ENCODE data around the gene BCAR1. TPM values are rescaled to one million over a fixed set of nuclear protein-coding genes. Genes with fewer than 3 reads are reported as not detected.
"Not testable (repeated sequence)": the region's sequence is repeated elsewhere in the genome, so short reads cannot be mapped to it uniquely, and the experiment has no call there.

BCAR1 gene
- total RNA-seq, 1 donor = 0.10 TPM

DNA sequence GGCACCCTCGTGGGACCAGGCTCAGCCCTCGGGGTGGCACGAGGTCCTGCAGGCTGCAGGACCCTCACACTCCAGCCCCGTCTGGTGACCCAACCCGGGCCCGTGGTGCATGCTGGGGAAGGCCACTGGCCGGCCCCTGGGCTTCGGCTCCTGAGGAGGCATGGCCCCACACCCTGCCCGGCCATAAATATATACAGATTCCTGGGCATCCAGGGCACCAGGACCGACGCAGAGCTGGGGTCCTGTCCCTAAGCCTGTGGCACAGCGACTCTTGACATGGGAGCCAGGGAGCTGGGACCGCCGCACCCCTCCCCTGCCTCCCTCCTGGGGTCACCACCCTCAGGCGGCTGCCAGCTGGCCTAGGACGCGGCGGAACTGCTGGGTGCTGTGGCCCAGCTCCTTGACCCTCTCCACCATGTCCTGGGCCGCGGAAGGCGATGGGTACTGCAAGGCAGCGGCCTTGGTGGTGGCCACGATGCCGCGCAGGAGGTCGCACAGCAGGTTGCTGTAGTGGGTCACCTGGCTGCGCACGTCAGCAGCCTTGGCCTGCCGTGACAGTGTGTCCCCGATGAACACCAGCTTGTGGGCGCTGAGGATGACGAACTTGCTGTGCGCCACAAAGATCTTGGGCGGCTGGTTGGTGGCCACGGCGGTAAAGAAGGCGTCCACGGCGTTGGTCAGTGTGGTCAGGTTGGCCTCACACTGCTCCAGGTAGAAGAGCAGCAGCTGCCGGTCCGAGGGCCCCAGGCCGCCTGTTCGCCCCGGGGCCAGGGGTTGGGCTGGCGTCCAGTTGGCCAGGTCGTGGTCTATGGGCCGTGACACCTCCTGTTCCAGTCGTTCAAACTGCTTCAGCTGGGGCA, 22.0 kb downstream of the BCAR1 start:
- no peaks in the 10 kb centered on the region for H3K27me3 ChIP-seq (ENCODE audit: insufficient read depth, low read length)

DNA sequence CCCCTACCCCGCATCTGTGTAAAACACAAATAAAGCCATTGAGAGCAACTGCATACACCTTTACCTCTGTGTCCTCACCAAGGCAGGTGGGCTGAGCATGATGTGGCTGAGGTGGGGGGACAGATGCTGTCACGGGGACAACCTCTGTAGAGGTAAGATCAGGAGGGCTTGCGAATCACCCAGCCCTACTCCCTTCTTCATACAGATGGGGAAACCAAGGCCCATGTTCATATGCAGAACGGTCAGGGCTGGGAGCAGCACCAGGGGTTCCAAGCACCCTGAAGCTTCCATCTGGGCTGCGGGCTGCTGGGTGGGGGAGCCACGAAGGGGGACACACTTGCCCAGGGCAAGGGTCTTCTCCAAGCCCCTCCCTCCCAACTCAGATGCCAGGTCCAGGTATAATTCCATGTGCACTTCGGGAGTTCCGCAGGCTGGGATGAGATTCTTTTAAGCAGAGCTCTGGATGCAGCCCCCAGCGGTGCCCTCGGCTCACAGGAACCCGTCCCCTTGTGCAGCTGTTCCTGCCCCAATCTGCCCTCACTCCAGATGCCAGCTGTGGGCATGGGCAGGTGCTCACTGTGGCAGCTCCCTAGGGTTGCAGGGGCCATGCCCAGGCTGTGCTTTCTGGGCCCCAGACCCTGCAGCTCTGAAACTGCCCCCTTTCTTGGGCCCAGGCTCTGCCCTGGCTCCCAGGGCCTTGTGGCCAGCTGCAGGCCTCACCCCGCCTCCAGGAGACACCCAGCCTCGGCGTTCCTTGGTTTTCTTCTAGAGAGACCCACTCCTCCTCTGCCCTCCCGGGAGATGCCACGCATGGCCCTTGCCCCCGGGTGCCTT, 23.1 kb downstream of the BCAR1 start:
- no peaks in the 10 kb centered on the region for H3K9me3 ChIP-seq (ENCODE audit: low read depth, low read length)
- H3K4me3 ChIP-seq (ENCODE audit: low read length) = no peak overlapping the region
- H3K4me1 ChIP-seq (ENCODE audit: insufficient read depth, low read length) = no peaks in the 10 kb centered on the region
- no peaks in the 10 kb centered on the region for H3K27me3 ChIP-seq (ENCODE audit: insufficient read depth, low read length)

More for the DNA sequence above, 22.0 kb downstream of the BCAR1 start:
- H3K4me3 ChIP-seq (ENCODE audit: low read length) = no peak overlapping the region
- H3K9me3 ChIP-seq (ENCODE audit: low read depth, low read length) = no peaks in the 10 kb centered on the region
- no peaks in the 10 kb centered on the region for H3K4me1 ChIP-seq (ENCODE audit: insufficient read depth, low read length)

DNA sequence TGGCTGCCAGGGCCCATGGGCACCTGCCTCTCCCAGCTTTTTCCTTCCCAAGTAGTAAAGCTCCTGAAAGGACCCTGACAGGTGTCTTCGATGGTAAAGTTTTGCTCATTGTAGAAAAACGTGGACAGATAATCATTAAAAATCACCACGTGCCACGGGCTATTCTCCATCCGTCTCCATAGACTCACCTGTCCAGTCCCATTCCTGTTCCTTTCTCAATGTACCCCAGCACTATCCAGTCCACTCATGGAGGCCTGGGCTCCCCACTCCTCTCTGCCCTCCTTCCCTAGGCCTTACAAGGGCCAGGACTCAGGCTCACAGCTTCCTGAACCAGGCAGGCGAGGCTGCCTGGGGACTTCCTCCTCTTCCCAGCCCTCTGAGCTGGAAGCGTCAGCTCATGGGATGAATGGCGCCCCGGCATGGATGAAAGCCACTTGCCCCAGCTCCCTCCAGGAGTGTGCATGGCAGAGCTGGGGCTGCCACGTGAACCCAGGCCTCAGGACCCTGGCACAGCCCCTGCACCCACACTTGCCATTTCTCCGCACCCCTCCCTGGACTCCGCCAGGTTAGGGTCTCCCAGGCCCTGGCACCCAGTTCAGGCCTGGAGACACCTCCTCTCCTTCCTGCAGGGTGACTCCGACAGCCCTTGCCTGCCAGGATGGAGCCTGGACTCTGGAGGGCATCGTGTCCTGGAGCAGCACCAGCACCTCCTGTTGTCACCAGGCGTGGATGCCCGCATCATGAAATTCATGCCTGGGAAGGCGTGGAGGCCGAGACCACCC, 23.9 kb downstream of the BCAR1 start:
- H3K4me3 ChIP-seq (ENCODE audit: low read length) = no peak overlapping the region
- H3K4me1 ChIP-seq (ENCODE audit: insufficient read depth, low read length) = no peaks in the 10 kb centered on the region
- H3K27me3 ChIP-seq (ENCODE audit: insufficient read depth, low read length) = no peaks in the 10 kb centered on the region
- H3K9me3 ChIP-seq (ENCODE audit: low read depth, low read length) = no peaks in the 10 kb centered on the region

DNA sequence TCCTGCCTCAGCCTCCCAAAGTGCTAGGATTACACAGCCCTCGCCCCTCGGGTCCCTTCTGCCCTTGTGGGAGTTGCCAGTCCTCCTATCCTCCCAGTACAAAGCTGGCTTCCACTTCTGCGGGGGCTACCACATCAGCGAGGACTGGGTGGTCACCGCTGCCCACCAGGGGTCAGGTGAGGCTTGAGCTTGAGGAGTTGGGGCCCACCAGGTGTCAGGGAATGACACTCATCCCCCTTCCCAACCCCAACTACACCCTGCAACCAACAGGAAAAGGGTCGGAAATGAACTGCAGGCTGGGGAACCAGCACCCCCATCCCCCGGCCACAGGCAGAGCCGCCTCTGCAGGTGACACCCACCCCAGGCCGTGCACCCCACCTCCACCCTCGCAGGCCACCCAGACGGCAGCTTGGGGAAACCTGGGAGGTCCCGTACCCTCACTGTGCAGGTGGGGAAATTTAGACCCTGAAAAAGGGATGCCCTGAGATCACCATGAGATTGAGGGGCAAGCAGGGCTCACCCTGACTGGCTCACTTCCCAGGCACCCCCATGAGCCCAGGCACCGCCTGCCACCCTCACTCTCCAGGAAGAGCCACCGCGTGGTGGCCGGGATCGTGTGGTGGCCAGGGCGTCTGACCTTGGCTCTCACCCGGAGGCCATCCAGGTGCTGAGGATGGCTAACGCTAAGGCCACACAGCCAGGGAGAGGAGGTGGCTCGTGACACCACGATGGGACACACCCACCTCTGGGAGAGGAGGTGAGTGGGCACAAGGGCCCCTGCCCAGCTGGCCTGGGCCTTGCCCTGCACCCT, 24.7 kb downstream of the BCAR1 start:
- H3K4me1 ChIP-seq (ENCODE audit: insufficient read depth, low read length) = no peaks in the 10 kb centered on the region
- no peak overlapping the region for H3K4me3 ChIP-seq (ENCODE audit: low read length)
- H3K9me3 ChIP-seq (ENCODE audit: low read depth, low read length) = no peaks in the 10 kb centered on the region
- no peaks in the 10 kb centered on the region for H3K27me3 ChIP-seq (ENCODE audit: insufficient read depth, low read length)

DNA sequence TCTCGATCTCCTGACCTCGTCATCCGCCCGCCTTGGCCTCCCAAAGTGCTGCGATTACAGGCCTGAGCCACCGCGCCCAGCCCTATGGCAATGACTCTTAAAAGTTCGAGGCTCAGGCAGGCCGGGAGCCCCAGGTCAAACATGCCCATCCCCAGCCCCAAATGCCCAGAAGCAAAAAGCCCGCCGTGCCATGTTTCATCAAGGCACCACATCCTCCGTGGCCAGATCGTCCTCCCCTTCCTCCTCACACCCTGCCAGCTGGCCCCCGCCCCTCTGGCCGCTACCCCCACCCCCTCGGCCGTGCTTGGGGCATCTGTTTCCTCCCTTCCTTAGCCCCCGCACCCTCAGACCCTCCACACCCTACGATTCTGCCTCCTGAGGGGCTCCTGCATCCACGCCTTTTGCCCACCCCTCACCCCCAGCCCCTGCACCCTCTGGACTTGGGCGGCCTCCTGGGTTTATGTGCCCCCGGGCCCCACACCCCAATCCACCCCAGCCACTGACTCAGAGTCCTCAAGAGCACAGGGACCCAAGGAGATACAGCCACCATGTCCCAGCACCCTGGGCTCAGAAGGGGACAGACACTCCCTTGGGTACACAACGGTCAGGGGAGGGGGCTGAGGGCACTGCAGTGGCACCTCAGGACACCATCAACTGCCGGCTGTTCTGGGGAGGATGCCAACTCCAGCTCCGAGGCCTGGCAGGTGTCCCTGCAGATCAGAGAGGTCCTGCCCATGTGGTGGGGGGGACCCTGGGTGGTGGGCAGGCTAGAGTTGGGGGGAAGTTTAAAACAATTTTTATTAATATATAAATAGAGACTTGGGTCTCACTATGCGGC, 25.5 kb downstream of the BCAR1 start:
- H3K4me1 ChIP-seq (ENCODE audit: insufficient read depth, low read length) = no peaks in the 10 kb centered on the region
- H3K9me3 ChIP-seq (ENCODE audit: low read depth, low read length) = no peaks in the 10 kb centered on the region
- H3K4me3 ChIP-seq (ENCODE audit: low read length) = no peak overlapping the region
- H3K27me3 ChIP-seq (ENCODE audit: insufficient read depth, low read length) = no peaks in the 10 kb centered on the region

DNA sequence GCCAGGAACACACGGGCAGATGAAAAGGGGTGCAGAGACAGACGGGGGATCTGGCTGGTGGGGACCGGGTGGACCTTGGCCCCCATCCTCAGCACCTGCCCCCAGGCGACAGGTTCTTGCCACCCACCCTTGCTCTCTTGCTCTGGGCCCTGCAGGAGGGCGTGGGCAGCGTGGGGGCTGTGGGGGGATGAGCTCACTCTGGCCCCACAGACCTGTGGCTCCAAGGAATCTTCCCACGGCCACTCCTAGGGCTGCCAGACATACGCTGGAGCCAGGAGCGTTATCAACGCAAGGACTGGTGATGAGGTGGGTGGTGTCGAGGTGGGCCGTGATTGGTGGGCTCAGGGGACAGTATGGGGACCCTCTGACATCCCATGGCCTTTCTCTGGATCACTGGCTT, 26.3 kb downstream of the BCAR1 start:
- no peaks in the 10 kb centered on the region for H3K27me3 ChIP-seq (ENCODE audit: insufficient read depth, low read length)
- H3K9me3 ChIP-seq (ENCODE audit: low read depth, low read length) = no peaks in the 10 kb centered on the region

DNA sequence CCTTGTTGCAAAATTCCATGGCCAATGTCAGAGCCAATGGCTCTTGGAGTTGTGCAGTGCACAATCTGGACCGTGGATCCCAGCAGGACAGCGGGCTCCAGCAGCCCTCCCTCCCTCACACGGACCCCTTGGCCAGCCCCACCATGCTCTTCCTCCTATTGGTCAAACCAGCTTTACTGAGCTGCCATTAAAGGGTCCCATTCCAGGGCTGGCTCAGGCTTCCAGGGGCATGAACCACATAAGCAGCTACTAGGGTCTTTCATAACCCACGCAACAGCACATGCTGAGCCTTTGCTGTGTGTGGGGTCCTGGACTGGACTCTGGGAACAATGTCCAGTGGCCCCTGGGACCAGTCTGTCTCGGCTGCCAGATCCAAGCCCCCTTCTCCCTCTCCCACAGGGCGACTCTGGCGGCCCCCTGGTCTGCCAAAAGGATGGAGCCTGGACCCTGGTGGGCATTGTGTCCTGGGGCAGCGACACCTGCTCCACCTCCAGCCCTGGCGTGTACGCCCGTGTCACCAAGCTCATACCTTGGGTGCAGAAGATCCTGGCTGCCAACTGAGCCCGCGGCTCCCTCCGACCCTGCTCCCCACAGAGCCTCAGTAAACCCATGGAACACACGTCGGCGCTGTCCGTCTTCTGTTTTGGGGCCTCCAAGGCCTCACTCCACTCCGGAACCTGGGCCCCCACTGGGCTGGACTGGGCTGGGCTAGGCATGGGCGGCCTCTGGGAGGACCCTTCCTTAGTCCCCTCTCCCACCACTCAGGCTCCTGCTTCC, 26.9 kb downstream of the BCAR1 start:
- H3K9me3 ChIP-seq (ENCODE audit: low read depth, low read length) = no peaks in the 10 kb centered on the region
- no peaks in the 10 kb centered on the region for H3K27me3 ChIP-seq (ENCODE audit: insufficient read depth, low read length)
- H3K4me1 ChIP-seq (ENCODE audit: insufficient read depth, low read length) = no peaks in the 10 kb centered on the region

More for the DNA sequence above, 26.3 kb downstream of the BCAR1 start:
- Histone ChIP-seq H3K4me1 (ENCODE audit: insufficient read depth, low read length) (no peaks in the 10 kb centered on the region), H3K4me3 (ENCODE audit: low read length) (no peak overlapping the region)

DNA sequence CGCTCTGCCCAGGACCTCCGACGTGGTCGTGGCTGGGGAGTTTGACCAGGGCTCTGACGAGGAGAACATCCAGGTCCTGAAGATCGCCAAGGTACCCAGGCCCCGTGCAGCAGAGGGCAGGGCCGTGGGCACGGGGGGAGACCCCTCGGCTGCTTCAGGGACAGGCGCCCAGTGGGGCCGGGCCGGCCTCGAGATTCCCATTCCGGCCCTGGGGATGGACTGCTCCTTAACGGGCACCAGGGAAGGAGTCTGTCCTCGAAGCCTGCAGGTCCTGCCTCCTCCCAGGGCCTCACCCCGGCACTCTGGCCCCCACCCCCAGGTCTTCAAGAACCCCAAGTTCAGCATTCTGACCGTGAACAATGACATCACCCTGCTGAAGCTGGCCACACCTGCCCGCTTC, 28.3 kb downstream of the BCAR1 start:
- H3K9me3 ChIP-seq (ENCODE audit: low read depth, low read length); H3K4me3 ChIP-seq (ENCODE audit: low read length); H3K27me3 ChIP-seq (ENCODE audit: insufficient read depth, low read length); H3K4me1 ChIP-seq (ENCODE audit: insufficient read depth, low read length): not testable (repeated sequence)

More for the DNA sequence above, 26.9 kb downstream of the BCAR1 start:
- no peak overlapping the region for H3K4me3 ChIP-seq (ENCODE audit: low read length)

DNA sequence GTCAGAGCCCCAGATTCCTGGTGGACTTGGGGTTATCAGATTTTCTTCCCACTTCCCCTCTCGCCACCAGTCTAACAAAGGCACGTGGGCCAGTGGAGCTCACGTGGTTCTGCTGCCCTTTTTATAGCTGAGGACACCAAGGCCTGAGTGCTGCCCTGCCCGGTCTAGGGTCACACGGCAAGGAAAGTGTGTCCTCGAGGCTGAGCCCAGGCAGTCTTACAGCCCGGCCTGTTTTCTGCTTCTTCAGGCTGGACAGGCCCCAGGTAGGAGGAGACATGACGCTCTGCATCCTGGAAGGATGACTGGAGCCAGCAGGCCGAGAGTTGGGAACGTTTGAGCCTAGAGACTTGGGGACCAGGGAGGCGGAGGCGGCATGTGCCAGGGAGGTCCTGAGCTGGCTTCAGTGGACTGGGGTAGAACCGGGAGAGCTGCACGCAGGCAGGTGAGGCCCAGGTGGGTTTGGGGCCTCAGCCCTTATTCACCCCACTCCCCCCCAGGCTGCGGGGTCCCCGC, 29.1 kb downstream of the BCAR1 start:
- Histone ChIP-seq H3K9me3 (ENCODE audit: low read depth, low read length) (no peaks in the 10 kb centered on the region), H3K27me3 (ENCODE audit: insufficient read depth, low read length) (no peaks in the 10 kb centered on the region), H3K4me3 (ENCODE audit: low read length) (no peak overlapping the region), H3K4me1 (ENCODE audit: insufficient read depth, low read length) (no peaks in the 10 kb centered on the region)

DNA sequence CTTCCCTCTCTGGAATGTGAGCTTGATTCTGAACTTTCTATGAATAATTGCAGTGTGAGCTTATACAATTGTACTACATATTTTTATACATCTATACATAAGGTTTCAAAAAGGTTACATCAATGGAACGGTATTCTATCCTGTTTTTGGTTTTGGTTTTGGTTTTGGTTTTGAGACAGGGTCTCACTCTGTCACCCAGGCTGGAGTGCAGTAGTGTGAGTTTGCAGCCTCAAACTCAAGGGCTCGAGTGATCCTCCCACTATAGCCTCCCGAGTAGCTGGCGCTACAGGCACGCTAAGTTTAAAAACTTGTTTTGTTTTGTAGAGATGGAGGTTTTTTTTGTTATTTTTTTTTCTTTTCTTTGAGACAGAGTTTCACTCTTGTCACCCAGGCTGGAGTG, 31.6 kb downstream of the BCAR1 start:
- H3K9me3 ChIP-seq (ENCODE audit: low read depth, low read length) = no peaks in the 10 kb centered on the region
- no peak overlapping the region for H3K4me3 ChIP-seq (ENCODE audit: low read length)
- no peaks in the 10 kb centered on the region for H3K4me1 ChIP-seq (ENCODE audit: insufficient read depth, low read length)
- no peaks in the 10 kb centered on the region for H3K27me3 ChIP-seq (ENCODE audit: insufficient read depth, low read length)

DNA sequence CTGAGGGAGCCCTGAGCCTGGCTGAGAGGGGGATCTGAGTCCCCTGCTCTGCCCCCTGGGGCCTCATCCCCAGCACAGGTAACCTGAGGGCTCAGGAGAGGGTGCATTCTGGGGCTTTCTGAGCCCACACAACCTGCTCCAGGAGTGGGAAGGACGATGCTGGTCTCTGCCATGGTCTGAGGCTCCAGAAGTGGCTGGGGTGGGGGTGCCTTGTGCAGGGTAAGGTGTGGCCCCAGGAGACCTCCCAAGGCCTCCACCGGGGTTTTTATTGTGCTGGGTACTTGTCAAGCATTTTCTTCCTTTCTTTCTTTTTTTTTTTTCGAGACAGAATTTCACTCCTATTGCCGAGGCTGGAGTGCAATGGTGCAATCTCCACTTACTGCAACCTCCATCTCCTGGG, 32.3 kb downstream of the BCAR1 start:
- Histone ChIP-seq H3K4me1 (ENCODE audit: insufficient read depth, low read length) (no peaks in the 10 kb centered on the region), H3K27me3 (ENCODE audit: insufficient read depth, low read length) (no peaks in the 10 kb centered on the region), H3K4me3 (ENCODE audit: low read length) (no peak overlapping the region), H3K9me3 (ENCODE audit: low read depth, low read length) (no peaks in the 10 kb centered on the region)

DNA sequence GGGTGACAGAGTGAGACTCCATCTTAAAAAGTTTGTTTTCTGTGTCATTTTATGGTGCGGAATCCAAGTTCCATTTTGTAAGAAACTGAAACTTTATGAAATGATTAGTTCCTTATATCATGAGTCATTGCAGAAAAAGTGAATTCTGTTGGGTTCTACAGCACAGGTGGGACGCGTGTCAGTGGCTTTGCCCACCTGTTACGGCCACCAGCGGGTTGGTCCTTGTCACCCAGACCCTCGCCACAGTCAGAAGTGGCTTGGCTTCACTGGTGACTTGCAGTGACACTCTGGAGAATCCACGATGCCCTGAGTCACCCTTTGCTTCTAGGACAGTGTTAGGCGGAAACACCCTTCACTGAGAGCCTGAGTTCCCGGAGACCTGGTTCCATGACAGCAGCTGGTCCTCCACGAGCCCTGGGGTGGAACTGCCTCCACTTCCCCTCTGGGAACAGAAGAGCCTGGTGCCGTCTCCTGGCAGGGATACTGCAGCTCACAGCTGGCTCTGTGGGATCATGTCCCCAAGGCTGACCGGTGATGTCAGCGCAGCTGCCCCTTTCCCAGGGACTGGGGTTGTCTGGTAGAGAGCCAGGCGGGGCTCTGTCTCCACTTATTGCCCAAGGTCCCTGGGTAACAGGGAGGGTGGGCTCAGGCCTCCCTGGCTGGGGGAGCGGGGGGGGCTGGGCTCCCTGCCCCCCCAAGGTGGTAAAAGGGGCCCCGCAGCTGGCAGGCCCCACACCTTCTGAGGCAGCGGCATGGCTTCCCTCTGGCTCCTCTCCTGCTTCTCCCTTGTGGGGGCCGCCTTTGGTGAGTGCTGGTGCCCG, 33.0 kb downstream of the BCAR1 start, which contains the start of gene CTRB1:
CTRB1 (plus strand) TSS at position 733 of the 821 bp plus-strand sequence; CDS start at position 753, 20 bp downstream.
- no peaks in the 10 kb centered on the region for H3K4me1 ChIP-seq (ENCODE audit: insufficient read depth, low read length)
- no peaks in the 10 kb centered on the region for H3K27me3 ChIP-seq (ENCODE audit: insufficient read depth, low read length)
- no peak within 1 kb of the TSS for H3K4me3 ChIP-seq (ENCODE audit: low read length)
- no peaks in the 10 kb centered on the region for H3K9me3 ChIP-seq (ENCODE audit: low read depth, low read length)

Measured in mononuclear cell (primary cell).